Skeletal muscle tissue (tissue), 4 donors: Measurements from ENCODE around the gene IRX4. TPM values are rescaled to one million over a fixed set of nuclear protein-coding genes. Genes with fewer than 3 reads are reported as not detected.
"Not testable (repeated sequence)": the region's sequence is repeated elsewhere in the genome, so short reads cannot be mapped to it uniquely, and the experiment has no call there.

Experiments
- H3K27ac ChIP-seq: one replicate; pipeline ENCODE4 v1.7.0; 2013; ENCODE audit warnings: mild to moderate bottlenecking, low read depth, low read length, inconsistent platforms
- H3K27me3 ChIP-seq, 3 donors: one replicate each; pipeline ENCODE4 v1.7.0; 2013; ENCODE audit warnings: low read length in 3 of 3; ENCODE audit not compliant: control insufficient read depth in 3 of 3, insufficient read depth in 3 of 3
- H3K36me3 ChIP-seq, 3 donors: one replicate each; pipeline ENCODE4 v1.7.0; 2013; ENCODE audit warnings: low read length in 3 of 3; ENCODE audit not compliant: control insufficient read depth in 3 of 3, insufficient read depth in 3 of 3
- H3K4me1 ChIP-seq, 3 donors: one replicate each; pipeline ENCODE4 v1.7.0; 2013; ENCODE audit warnings: low read length in 3 of 3, mild to moderate bottlenecking in 3 of 3; ENCODE audit not compliant: control insufficient read depth in 3 of 3, insufficient read depth in 3 of 3
- H3K4me3 ChIP-seq, 3 donors: one replicate each; pipeline ENCODE4 v1.7.0; 2013; ENCODE audit warnings: low read length in 3 of 3
- H3K9ac ChIP-seq, 3 donors: one replicate each; pipeline ENCODE4 v1.7.0; 2013; ENCODE audit warnings: low read length in 3 of 3, mild to moderate bottlenecking in 3 of 3, moderate library complexity in 2 of 3, low read depth in 1 of 3
- H3K9me3 ChIP-seq, 3 donors: one replicate each; pipeline ENCODE4 v1.7.0; 2013; ENCODE audit warnings: low read length in 3 of 3; ENCODE audit not compliant: control insufficient read depth in 3 of 3
- total RNA-seq: library from RNA; depleted of rRNA; stranded (reverse); fragments of >200 nt; gene quantifications from one replicate; pipeline ENCODE4 v1.2.3, GENCODE V29; 2014
- donor health status: Osteomylitis.

The IRX4 gene
- total RNA-seq, 1 donor from 2014 or later, result under 0.01 TPM

DNA sequence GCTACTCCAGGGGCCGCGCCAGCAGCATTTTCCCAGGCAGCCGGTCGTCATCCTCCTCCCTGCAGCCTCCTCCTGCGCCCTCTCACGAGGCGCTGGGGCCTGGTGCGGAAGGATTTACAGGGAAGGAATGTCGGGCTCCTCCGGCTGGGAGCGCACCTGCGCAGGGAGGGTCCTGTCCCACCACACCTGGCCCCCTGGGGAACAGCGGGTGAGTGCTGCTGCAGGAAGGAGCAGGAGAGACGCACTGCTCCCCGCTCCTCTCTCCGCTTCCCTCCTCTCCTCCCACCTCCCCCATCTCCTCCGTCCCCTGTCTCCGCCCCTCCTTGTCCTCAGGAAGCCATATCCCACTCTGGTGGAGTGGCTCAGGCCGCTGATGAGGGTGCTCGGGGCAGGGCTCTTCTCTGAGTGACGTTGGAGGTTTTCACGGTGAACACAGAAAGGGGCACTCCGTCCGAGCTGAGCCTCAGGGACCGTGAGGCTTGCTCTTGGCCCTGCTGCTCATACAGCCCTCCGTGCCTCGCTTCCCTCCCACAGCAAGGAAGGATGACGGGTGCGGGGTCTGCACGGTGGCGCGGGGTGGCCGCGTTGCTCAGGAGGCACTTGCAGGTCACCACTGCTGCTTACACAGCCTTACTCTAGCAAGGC, 31.3 kb downstream of the IRX4 start:
- peaks cover 62 to 80% (median 72%) of the 10 kb centered on the region in 3 donors for H3K27me3 ChIP-seq
- no peak overlapping the region for H3K27ac ChIP-seq
- no peaks in the 10 kb centered on the region for H3K9me3 ChIP-seq
- H3K9ac ChIP-seq, result no peak overlapping the region
- peaks cover 0 to 4% (median 0%) of the 10 kb centered on the region in 3 donors for H3K4me1 ChIP-seq
- H3K4me3 ChIP-seq, result no peak overlapping the region
- H3K36me3 ChIP-seq, result no peaks in the 10 kb centered on the region

DNA sequence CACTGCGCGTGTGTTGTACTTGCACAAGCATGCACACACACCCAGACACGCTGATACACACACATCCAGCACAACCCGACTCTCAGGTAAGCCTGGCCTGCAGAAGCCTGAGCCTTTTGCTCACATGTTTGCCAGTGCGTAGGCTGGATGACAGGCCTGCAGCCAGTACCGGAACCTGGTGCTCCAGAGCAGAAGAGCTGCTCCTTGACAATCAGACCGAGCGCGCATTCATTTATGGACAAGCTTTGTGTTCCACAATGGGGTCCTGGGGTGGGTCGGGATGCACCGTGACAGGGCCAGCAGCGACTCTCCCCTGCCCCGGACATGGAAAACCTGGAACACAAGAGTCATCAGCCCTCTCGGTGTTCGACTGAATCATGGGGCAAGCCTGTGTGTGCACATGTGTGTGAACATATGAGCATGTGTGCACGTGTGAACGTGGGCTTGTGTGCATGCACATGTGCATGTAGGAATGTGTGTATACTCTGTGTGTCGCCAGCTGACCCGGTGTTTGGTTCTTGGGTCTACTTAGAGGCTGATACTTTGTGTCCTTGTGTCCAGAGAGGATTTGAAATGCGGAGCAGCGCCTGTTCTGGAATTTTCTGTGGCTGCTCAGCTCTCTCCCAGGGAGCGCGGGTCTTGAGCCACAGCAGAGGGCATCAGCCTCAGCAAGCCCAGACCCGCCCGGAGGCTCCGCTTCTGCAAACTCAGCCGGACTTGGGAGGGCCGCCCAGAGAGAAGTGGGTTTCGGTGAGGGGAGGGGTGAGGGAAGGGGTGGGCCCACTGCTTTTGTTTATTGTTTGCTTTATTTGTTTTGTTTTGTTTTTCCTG, 32.2 kb downstream of the IRX4 start:
- Histone ChIP-seq H3K9ac (no peak overlapping the region), H3K4me3 (no peak overlapping the region), H3K27me3 (peaks cover 54 to 73% (median 65%) of the 10 kb centered on the region in 3 donors), H3K9me3 (no peaks in the 10 kb centered on the region), H3K4me1 (peaks cover 0 to 4% (median 0%) of the 10 kb centered on the region in 3 donors), H3K27ac (no peak overlapping the region), H3K36me3 (no peaks in the 10 kb centered on the region)

- Histone ChIP-seq H3K9me3 (no peaks in the 10 kb centered on the region), H3K4me3 (no peak overlapping the region), H3K36me3 (no peaks in the 10 kb centered on the region), H3K27me3 (peaks cover 35 to 50% (median 42%) of the 10 kb centered on the region in 3 donors), H3K4me1 (peaks cover 0 to 4% (median 0%) of the 10 kb centered on the region in 3 donors), H3K9ac (no peak overlapping the region), H3K27ac (no peak overlapping the region)
These were observed 35.1 kb downstream of the IRX4 start for GRCh38 chr5:1847611-1848010.

GRCh38 chr5:1847056-1847455, 35.7 kb downstream of the IRX4 start:
- Histone ChIP-seq H3K9me3 (no peaks in the 10 kb centered on the region), H3K4me3 (no peak overlapping the region), H3K27me3 (peaks cover 32 to 46% (median 38%) of the 10 kb centered on the region in 3 donors), H3K36me3 (no peaks in the 10 kb centered on the region), H3K4me1 (peaks cover 0 to 4% (median 0%) of the 10 kb centered on the region in 3 donors), H3K27ac (no peak overlapping the region), H3K9ac (no peak overlapping the region)

DNA sequence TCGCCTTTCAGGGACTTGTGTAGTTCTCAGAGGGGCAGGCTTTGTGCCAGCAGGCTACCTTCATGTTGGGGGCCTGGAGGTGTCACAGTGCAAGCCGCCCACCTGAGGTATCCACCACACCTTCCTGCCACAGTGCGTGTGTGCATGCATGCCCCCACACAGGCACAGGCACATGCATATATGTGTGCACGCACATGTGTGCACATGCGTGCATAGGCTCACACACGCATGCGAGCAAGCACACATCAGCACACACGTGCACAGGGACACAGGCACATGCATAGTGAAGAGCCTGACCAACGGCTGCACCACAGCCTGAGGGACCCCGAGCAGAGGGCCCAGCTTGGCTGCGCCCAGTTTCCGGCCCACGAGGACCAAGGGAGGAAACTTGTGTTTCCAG, 36.1 kb downstream of the IRX4 start:
- Histone ChIP-seq H3K36me3 (no peaks in the 10 kb centered on the region), H3K27me3 (peaks cover 27 to 41% (median 33%) of the 10 kb centered on the region in 3 donors), H3K9me3 (no peaks in the 10 kb centered on the region), H3K27ac (no peak overlapping the region), H3K4me3 (no peak overlapping the region), H3K4me1 (peaks cover 0 to under 1% (median 0%) of the 10 kb centered on the region in 3 donors), H3K9ac (no peak overlapping the region)

GRCh38 chr5:1845696-1846095, 37.0 kb downstream of the IRX4 start:
- Histone ChIP-seq H3K9me3 (no peaks in the 10 kb centered on the region), H3K9ac (no peak overlapping the region), H3K4me3 (no peak overlapping the region), H3K36me3 (no peaks in the 10 kb centered on the region), H3K27me3 (peaks cover 26 to 41% (median 32%) of the 10 kb centered on the region in 3 donors), H3K27ac (no peak overlapping the region), H3K4me1 (no peaks in the 10 kb centered on the region)

DNA sequence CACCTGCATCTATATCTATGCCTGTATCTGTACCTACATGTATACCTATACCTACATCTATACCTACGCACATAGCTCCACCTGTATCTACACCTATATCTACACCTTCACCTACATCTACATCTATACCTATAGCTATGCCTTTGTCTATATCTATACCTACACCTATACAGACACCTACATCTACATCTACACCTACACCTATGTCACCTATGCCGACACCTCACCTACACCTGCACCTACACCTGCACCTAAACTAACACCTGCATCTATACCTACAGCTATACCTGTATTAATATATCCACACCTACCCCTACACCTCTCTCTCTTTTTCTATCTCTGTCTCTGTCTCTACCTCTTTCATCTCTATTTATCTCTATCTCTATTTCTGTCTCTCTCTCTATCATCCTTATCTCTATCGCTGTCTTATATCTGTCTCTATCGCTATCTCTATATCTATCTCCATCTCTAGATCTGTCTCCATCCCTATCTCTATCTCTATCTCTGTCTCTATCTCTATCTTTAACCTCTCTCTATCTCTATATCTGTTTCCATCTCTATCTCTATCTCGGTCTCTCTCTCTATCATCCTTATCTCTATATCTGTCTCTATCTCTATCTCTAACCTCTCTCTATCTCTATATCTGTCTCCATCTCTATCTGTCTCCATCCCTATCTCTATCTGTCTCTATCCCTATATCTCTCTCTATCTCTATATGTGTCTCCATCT, 37.9 kb downstream of the IRX4 start:
- Histone ChIP-seq H3K27me3 (peaks cover 23 to 41% (median 31%) of the 10 kb centered on the region in 3 donors), H3K4me1 (no peaks in the 10 kb centered on the region), H3K4me3 (no peak overlapping the region), H3K36me3 (no peaks in the 10 kb centered on the region), H3K27ac (no peak overlapping the region), H3K9ac (no peak overlapping the region), H3K9me3 (no peaks in the 10 kb centered on the region)

DNA sequence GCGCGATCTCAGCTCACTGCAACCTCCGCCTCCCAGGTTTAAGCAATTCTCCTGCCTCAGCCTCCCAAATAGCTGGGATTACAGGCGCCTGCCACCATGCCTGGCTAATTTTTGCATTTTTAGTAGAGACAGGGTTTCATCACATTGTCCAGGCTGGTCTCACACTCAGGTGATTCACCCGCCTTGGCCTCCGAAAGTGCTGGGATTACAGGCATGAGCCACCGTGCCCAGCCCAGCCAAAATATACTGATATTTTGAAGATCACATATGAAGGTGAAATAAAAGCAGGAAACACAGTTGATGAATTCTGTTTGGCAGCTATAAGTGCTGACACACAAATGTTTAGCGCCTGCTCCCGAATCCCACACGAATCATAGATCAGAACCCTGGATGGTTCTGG, 39.0 kb downstream of the IRX4 start:
- not testable (repeated sequence) for H3K9ac ChIP-seq, H3K27ac ChIP-seq, H3K36me3 ChIP-seq, H3K4me1 ChIP-seq, H3K4me3 ChIP-seq, H3K9me3 ChIP-seq
- peaks cover 14 to 34% (median 22%) of the 10 kb centered on the region in 3 donors for H3K27me3 ChIP-seq

- peaks cover 8 to 21% (median 16%) of the 10 kb centered on the region in 3 donors for H3K27me3 ChIP-seq
- no peaks in the 10 kb centered on the region for H3K4me1 ChIP-seq
- H3K9ac ChIP-seq, result no peak overlapping the region
- H3K4me3 ChIP-seq, result no peak overlapping the region
- no peak overlapping the region for H3K27ac ChIP-seq
- H3K36me3 ChIP-seq, result no peaks in the 10 kb centered on the region
- no peaks in the 10 kb centered on the region for H3K9me3 ChIP-seq
These were observed 40.5 kb downstream of the IRX4 start for GRCh38 chr5:1842004-1842819.
